ENCODE results near the gene CATSPER3.
A peak's percentile ranks its signal among the peaks of the same experiment; 100 is the strongest.

CATSPER3 gene

DNA sequence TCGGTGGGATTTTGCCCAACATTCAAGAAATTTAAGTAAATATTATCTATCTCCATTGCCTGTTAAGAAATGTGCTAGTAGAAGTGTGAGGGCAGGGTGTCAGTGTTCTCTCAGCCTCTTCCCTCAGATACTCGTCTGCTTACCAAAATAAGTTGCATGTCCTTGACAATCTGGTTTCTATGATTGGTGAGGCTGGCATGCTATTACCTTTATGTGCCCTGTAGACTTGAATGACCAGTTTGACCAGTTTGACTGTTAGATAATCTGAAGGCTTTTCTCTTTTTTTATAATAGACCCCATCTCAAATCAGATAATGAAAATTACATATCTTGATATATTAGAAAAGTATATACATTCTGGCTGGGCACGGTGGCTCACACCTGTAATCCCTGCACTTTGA is 348 bp downstream of the CATSPER3 start:
- DNase-seq (ENCODE audit: low read depth): peak; percentile 84
- no peak overlapping the region for H3K4me3 ChIP-seq (ENCODE audit: low read depth, low read length)
- TF ChIP-seq, protein P1, sequence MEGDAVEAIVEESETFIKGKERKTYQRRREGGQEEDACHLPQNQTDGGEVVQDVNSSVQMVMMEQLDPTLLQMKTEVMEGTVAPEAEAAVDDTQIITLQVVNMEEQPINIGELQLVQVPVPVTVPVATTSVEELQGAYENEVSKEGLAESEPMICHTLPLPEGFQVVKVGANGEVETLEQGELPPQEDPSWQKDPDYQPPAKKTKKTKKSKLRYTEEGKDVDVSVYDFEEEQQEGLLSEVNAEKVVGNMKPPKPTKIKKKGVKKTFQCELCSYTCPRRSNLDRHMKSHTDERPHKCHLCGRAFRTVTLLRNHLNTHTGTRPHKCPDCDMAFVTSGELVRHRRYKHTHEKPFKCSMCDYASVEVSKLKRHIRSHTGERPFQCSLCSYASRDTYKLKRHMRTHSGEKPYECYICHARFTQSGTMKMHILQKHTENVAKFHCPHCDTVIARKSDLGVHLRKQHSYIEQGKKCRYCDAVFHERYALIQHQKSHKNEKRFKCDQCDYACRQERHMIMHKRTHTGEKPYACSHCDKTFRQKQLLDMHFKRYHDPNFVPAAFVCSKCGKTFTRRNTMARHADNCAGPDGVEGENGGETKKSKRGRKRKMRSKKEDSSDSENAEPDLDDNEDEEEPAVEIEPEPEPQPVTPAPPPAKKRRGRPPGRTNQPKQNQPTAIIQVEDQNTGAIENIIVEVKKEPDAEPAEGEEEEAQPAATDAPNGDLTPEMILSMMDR (IDR thresholded peaks at IDR 0.05; ENCODE audit: control insufficient read depth, extremely low read depth, insufficient read depth): no peak

DNA sequence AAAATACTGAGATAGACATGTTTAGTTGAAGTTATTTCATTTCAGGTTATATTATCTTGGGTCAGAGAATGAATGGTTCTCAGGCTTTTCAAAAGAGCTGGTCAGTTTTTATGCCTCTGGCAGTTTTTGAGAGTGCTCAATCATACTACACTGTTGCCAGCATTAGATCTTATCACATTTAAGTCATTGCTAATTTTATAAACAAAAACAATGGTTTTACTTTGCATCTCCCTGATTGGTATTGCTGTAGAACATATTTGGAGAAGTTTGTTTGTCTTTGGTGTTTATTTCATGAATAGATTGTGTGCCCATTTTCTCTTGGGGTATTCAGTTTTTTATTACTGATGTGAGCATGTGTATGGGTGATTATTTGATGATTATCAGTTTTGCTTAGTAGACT is 1.5 kb downstream of the CATSPER3 start:
- no peak for DNase-seq (ENCODE audit: low read depth)
- TF ChIP-seq, protein P1 (IDR thresholded peaks at IDR 0.05; ENCODE audit: control insufficient read depth, extremely low read depth, insufficient read depth): no peak
- no peak overlapping the region for H3K4me3 ChIP-seq (ENCODE audit: low read depth, low read length)

DNA sequence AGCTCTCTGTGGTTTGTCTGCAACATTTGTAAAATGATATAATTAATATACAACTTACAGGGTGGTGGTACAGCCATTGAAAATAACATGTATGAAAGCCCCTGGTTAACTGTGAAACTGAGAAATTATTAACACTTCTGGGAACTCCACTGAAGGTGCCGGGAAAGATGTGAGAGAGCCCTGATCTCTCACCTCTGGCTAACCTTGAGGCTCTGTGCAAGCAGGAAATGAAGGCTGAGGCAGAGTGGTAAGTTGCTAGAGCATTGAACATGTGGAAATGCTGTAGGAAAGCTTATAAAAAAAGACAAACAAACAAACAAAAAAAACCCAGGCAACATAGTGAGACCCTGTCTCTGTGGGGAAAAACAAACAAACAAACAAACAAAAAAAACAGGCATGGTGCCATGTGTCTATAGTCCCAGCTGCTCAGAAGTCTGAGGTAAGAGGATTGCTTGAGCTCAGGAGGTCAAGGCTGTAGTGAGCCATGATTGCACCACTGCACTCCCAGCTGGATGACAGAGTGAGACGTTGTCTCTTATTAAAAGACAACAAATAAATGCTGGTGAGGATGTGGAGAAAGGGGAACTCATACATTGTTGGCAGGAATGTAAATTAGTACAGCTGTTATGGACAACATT is 7.5 kb downstream of the CATSPER3 start:
- no peak for DNase-seq (ENCODE audit: low read depth)
- H3K4me3 ChIP-seq (ENCODE audit: low read depth, low read length): no peak overlapping the region
- TF ChIP-seq, protein P1 (IDR thresholded peaks at IDR 0.05; ENCODE audit: control insufficient read depth, extremely low read depth, insufficient read depth): no peak

DNA sequence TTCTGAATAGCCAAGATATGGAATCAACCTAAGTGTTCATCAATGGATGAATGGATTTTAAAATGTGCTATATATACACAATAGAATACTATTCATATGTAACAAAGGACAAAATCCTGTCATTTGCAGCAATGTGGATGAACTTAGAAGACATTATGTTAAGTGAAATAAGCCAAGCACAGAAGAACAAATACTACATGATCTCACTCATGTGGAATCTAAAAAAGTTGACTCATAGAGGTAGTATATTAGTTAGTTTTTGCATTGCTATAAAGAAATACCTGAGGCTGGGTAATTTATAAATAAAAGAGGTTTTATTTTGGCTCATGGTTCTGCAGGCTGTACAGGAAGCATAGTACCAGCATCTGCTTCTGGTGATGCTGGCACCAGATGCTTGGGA is 8.1 kb downstream of the CATSPER3 start:
- DNase-seq (ENCODE audit: low read depth): no peak
- TF ChIP-seq, protein P1 (IDR thresholded peaks at IDR 0.05; ENCODE audit: control insufficient read depth, extremely low read depth, insufficient read depth): no peak
- H3K4me3 ChIP-seq (ENCODE audit: low read depth, low read length): no peak overlapping the region

DNA sequence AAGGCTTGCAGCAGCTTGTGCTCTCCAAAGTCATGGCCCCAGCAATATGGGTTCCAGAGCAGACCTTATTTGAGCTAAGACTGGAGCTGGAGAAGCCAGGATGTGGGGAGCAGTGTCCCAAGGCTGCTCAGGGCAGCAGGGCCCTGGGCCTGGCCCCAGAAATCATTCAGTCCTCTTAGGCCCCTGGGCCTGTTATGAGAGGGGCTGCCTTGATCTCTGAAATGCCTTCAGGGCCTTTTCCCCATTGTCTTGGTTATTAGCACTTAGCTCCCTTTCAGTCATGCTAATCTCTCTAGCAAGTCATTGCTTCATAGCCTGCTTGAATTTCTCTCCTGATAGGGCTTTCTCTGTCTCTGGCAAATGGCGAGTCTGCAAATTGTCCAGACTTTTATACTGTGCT is 9.1 kb downstream of the CATSPER3 start:
- DNase-seq (ENCODE audit: low read depth): no peak
- TF ChIP-seq, protein P1 (IDR thresholded peaks at IDR 0.05; ENCODE audit: control insufficient read depth, extremely low read depth, insufficient read depth): no peak
- no peak overlapping the region for H3K4me3 ChIP-seq (ENCODE audit: low read depth, low read length)

DNA sequence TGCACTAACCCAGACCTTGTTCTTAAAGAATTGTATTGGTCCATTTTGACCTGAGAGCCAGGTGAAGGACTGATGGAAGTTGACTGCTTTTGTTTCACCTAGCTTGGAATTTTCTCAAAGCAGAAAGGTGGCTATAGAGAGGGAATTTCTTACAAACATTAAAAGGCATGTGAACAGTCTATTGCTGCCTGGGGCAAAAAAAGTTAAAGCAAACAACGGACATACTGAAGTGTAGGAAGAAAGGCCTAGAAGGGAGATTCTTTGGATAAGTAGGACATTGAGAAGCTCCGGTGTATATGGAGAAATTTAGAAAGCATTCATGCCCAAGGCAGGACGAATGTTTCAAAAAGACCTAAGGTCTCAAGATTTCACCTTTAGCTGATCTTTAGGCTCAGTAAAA is 11.7 kb downstream of the CATSPER3 start:
- TF ChIP-seq, protein P1 (IDR thresholded peaks at IDR 0.05; ENCODE audit: control insufficient read depth, extremely low read depth, insufficient read depth): no peak
- no peak overlapping the region for H3K4me3 ChIP-seq (ENCODE audit: low read depth, low read length)
- no peak for DNase-seq (ENCODE audit: low read depth)

DNA sequence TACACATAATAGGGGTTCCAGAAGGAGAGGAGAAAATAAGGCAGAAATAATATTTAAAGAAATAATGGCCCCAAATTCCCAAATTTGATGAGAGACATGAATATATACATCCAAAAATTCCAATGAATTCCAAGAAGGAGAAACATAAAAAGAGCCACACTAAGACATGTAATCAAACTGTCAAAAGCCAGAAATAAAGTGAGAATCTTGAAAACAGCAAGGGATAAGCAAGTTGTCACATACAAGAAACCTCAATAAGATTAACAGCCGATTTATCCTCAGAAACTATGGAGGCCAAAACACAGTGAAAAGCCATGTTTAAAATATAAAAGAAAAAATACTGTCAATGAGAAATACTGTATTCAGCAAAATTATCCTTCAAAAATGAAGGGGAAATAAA is 14.5 kb downstream of the CATSPER3 start:
- DNase-seq (ENCODE audit: low read depth): no peak
- H3K4me3 ChIP-seq (ENCODE audit: low read depth, low read length): no peak overlapping the region
- TF ChIP-seq, protein P1 (IDR thresholded peaks at IDR 0.05; ENCODE audit: control insufficient read depth, extremely low read depth, insufficient read depth): no peak
